Kidney epithelial cell (primary cell): Measurements from ENCODE around the gene TEAD4. TPM values are rescaled to one million over a fixed set of nuclear protein-coding genes. Genes with fewer than 3 reads are reported as not detected.

Source experiments
- DNase-seq: peaks from one replicate; pipeline ENCODE4 v3.0.0-alpha.2; 2010; ENCODE audit warnings: low read depth
- H3K27me3 ChIP-seq: 2 replicates; pipeline ENCODE4 v1.6.0; 2011; ENCODE audit warnings: low read length; ENCODE audit not compliant: control insufficient read depth, insufficient read depth
- H3K36me3 ChIP-seq: 2 replicates; pipeline ENCODE4 v1.5.1; 2011; ENCODE audit warnings: low read length; ENCODE audit not compliant: control insufficient read depth, insufficient read depth
- H3K4me3 ChIP-seq: 2 replicates; pipeline ENCODE4 v1.5.1; 2011; ENCODE audit warnings: low read depth, mild to moderate bottlenecking, control low read depth, low read length
- CTCF ChIP-seq: IDR thresholded peaks from 2 replicates; pipeline ENCODE4 v1.5.1; 2011; ENCODE audit warnings: mild to moderate bottlenecking, moderate library complexity, low read length, control low read depth, inconsistent platforms; ENCODE audit not compliant: insufficient read depth, poor library complexity, severe bottlenecking
- total RNA-seq: library from RNA; depleted of rRNA; stranded (reverse); fragments of >200 nt; gene quantifications from 2 replicates; pipeline ENCODE4 v1.2.3, GENCODE V29; 2015

TEAD4 gene
- total RNA-seq, 1 donor from 2014 or later, result 38.6 TPM

DNA sequence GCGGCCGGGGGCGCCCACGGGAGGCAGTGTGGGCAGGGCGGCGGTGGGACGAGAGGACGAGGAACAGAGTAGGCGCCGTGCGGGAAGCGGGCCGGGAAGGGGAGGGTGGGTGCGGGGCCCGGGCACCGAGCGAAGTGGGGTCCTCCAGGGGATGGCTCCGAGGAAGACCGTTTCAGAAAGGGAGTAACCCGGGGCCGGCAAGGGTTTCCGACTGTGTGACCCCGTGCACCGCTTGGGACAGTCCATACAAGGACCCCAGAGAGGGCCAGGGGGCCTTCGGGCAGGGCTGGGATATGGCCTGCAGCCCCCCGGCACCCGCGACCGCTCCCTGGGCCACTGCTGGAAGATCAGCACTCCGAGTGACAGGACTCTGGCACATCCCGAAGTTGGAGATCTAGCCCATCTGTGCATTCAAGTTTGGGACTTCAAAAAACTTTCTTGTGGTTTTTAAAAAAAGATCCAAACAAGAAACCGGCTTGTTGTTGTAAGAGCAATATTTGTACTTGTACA is 118.4 kb downstream of the TEAD4 start:
- no peak for TF ChIP-seq CTCF
- H3K27me3 ChIP-seq, result no peaks in the 10 kb centered on the region
- peak overlapping the region; percentile 76 for H3K4me3 ChIP-seq
- DNase-seq, result no peak
- H3K36me3 ChIP-seq, result no peaks in the 10 kb centered on the region

DNA sequence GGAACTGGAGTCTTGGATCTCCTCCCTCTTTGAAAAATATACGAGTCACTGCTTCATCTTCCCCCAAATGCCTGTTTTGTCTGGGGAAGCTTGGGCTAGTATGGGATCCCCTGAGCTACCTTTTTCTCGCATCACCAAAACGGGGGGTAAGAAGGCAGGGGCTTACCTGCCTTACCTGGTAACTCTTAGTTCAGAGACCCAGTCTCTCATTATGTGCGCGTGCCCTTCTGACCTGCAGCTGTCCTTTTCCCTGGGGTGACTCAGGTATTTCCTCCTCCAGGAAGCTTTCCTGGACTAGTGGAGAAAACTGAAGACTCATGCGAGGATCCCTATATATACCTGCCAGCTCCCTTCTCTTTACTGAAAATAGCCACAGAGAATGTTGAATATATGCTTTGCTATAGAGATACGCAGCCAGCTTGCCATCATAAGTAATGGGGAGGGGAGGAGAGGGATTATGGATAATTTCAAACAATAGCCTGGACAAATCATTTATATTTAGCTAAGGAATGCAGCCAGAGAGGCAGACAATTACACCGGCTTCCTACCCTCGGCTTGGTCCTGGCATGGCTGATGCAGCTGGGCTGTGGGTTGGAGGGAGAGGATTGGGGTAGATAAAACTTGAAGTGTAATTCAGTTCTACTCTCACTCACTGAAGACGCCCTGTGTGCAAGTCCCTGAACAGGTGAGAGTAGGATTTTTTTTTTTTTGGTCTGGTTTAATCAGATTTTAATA is 119.1 kb downstream of the TEAD4 start:
- H3K36me3 ChIP-seq, result no peaks in the 10 kb centered on the region
- no peak for DNase-seq
- no peak for TF ChIP-seq CTCF
- H3K27me3 ChIP-seq, result no peaks in the 10 kb centered on the region
- H3K4me3 ChIP-seq, result peak overlapping the region; percentile 76

GRCh38 chr12:3081091-3081490 is 121.9 kb downstream of the TEAD4 start:
- no peak for DNase-seq
- Histone ChIP-seq H3K36me3 (no peaks in the 10 kb centered on the region), H3K4me3 (no peak overlapping the region), H3K27me3 (no peaks in the 10 kb centered on the region)
- TF ChIP-seq CTCF, result no peak

DNA sequence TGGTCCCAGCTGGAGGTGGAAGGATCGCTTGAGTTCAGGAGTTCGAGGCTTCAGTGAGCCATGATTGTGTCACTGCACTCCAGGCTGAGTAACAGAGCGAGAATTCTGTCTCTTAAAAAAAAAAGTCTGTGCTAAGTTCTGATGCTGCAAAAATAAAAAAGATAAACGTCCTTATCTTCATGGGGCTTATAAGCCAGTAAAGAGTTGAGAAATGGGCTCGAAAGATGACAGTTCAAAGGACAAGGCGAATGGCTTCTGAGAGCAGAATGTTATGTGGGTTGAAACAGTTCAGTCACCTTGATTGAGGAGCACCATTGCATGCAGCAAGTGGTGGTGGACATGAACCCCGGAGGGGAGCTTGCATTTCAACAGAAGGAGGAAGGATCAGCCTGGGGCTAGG is 122.7 kb downstream of the TEAD4 start:
- DNase-seq, result no peak
- Histone ChIP-seq H3K27me3 (no peaks in the 10 kb centered on the region), H3K36me3 (no peaks in the 10 kb centered on the region), H3K4me3 (no peak overlapping the region)
- TF ChIP-seq CTCF, result no peak

- no peaks in the 10 kb centered on the region for H3K36me3 ChIP-seq
- no peak overlapping the region for H3K4me3 ChIP-seq
- no peaks in the 10 kb centered on the region for H3K27me3 ChIP-seq
- DNase-seq, result no peak
- no peak for TF ChIP-seq CTCF
Measured at GRCh38 chr12:3083241-3083920, 124.2 kb downstream of the TEAD4 start.

DNA sequence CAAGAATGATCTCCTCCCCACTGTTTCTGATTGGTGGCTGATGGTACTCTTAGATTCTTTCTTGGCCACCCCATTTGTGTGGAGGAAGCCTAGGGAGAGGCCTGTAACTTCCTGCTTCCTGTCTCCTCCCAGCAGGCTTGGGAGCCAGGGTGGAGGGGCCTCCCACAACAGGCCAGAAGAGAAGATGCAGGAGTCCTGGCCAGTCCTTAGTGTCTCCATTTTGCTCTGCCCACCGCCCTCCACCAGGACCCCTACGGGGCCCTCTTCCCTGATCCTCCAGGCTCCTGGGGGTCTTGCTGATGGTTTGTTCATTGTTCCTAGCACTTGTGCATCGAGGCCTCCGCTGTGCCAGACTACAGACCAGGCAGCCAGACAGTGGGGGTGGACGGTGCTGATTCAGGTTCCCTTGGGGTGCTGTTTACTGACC is 124.7 kb downstream of the TEAD4 start:
- TF ChIP-seq CTCF, result no peak
- no peak for DNase-seq
- Histone ChIP-seq H3K27me3 (no peaks in the 10 kb centered on the region), H3K36me3 (no peaks in the 10 kb centered on the region), H3K4me3 (no peak overlapping the region)
